HEK293 (cell line): ENCODE results near the gene CWC25.

Source experiments
- CTCF ChIA-PET: fragments of 350-600 bp; formaldehyde crosslinking; extraction: SDS; loops from one replicate; lab custom pipeline; 2021; ENCODE audit warnings: antibody characterized with exemption; lab: Yijun Ruan, JAX
- POLR2A ChIA-PET: fragments of 300-600 bp; formaldehyde crosslinking; extraction: SDS; loops from one replicate; lab custom pipeline; 2020; ENCODE audit warnings: antibody characterized with exemption, inconsistent platforms; lab: Yijun Ruan, JAX
- H3K27ac ChIP-seq: fragments of 200-500 bp; sonication (Bioruptor generic); 2 replicates; pipeline ENCODE4 v1.5.1; 2014; ENCODE audit warnings: low read depth, low read length, control low read depth, inconsistent platforms; ENCODE audit errors: extremely low read depth
- H3K36me3 ChIP-seq, 2 experiments: fragments of 200-500 bp in 1 of 2; sonication (Bioruptor generic) in 1 of 2; 1 replicate in 1 of 2; 2 replicates in 1 of 2; pipeline ENCODE4 v1.5.1; 2014 to 2017; ENCODE audit warnings: inconsistent platforms in 2 of 2, low read length in 2 of 2; ENCODE audit not compliant: control insufficient read depth in 2 of 2, insufficient read depth in 1 of 2
- H3K4me1 ChIP-seq: fragments of 200-500 bp; sonication (Bioruptor generic); 2 replicates; pipeline ENCODE4 v1.5.1; 2014; ENCODE audit warnings: mild to moderate bottlenecking, low read length, inconsistent platforms; ENCODE audit not compliant: control insufficient read depth, insufficient read depth
- H3K4me3 ChIP-seq: 2 replicates; pipeline ENCODE4 v1.5.1; 2011; ENCODE audit warnings: low read depth, mild to moderate bottlenecking, control low read depth, low read length, moderate library complexity
- H3K9me3 ChIP-seq: fragments of 200-500 bp; sonication (Bioruptor generic); 2 replicates; pipeline ENCODE4 v1.5.1; 2014; ENCODE audit warnings: low read depth, low read length, inconsistent platforms; ENCODE audit not compliant: control insufficient read depth, insufficient read depth
- GFI1B ChIP-seq: fragments of 450-650 bp; formaldehyde crosslinking; IDR thresholded peaks from 2 replicates; pipeline ENCODE4 v1.5.1; 2016; ENCODE audit warnings: missing biosample characterization, missing genetic modification characterization
- GLIS2 ChIP-seq: fragments of 450-650 bp; formaldehyde crosslinking; IDR thresholded peaks from 2 replicates; pipeline ENCODE4 v1.5.1; 2016; ENCODE audit warnings: missing biosample characterization, missing genetic modification characterization
- HOXC10 ChIP-seq: sonication (generic); formaldehyde crosslinking; IDR thresholded peaks from 2 replicates; pipeline ENCODE4 v1.8.1; 2023; ENCODE audit warnings: mild to moderate bottlenecking, missing genetic modification reagents
- KLF17 ChIP-seq: fragments of 450-650 bp; formaldehyde crosslinking; IDR thresholded peaks from 2 replicates; pipeline ENCODE4 v1.5.1; 2016; ENCODE audit warnings: missing biosample characterization, missing genetic modification characterization
- KLF7 ChIP-seq: fragments of 450-650 bp; formaldehyde crosslinking; IDR thresholded peaks from 2 replicates; pipeline ENCODE4 v1.5.1; 2016; ENCODE audit warnings: missing biosample characterization, missing genetic modification characterization, borderline replicate concordance
- PRDM2 ChIP-seq: fragments of 450-650 bp; formaldehyde crosslinking; IDR thresholded peaks from 2 replicates; pipeline ENCODE4 v1.5.1; 2016; ENCODE audit warnings: missing biosample characterization, missing genetic modification characterization, borderline replicate concordance
- SP3 ChIP-seq: fragments of 450-650 bp; formaldehyde crosslinking; IDR thresholded peaks from 2 replicates; pipeline ENCODE4 v1.5.1; 2016; ENCODE audit warnings: missing biosample characterization, missing genetic modification characterization
- TRIM28 ChIP-seq: IDR thresholded peaks from 2 replicates; pipeline ENCODE4 v1.6.1; 2011; ENCODE audit warnings: low read length, control low read depth, borderline replicate concordance
- ZFP3 ChIP-seq: fragments of 450-650 bp; formaldehyde crosslinking; IDR thresholded peaks from 2 replicates; pipeline ENCODE4 v1.5.1; 2016; ENCODE audit warnings: low read depth, missing biosample characterization, missing genetic modification characterization
- ZFP69B ChIP-seq: fragments of 450-650 bp; formaldehyde crosslinking; IDR thresholded peaks from 2 replicates; pipeline ENCODE4 v1.5.1; 2016; ENCODE audit warnings: missing biosample characterization, missing genetic modification characterization
- ZIC2 ChIP-seq: fragments of 450-650 bp; formaldehyde crosslinking; IDR thresholded peaks from 2 replicates; pipeline ENCODE4 v1.5.1; 2016; ENCODE audit warnings: missing biosample characterization, missing genetic modification characterization
- ZNF169 ChIP-seq: fragments of 450-650 bp; formaldehyde crosslinking; IDR thresholded peaks from 2 replicates; pipeline ENCODE4 v1.5.1; 2016; ENCODE audit warnings: missing biosample characterization, missing genetic modification characterization
- ZNF223 ChIP-seq: fragments of 450-650 bp; formaldehyde crosslinking; IDR thresholded peaks from 2 replicates; pipeline ENCODE4 v1.5.1; 2016; ENCODE audit warnings: missing biosample characterization, missing genetic modification characterization
- ZNF311 ChIP-seq: fragments of 450-650 bp; formaldehyde crosslinking; IDR thresholded peaks from 2 replicates; pipeline ENCODE4 v1.5.1; 2017; ENCODE audit warnings: missing biosample characterization, missing genetic modification characterization, borderline replicate concordance
- ZNF513 ChIP-seq: fragments of 450-650 bp; IDR thresholded peaks from 2 replicates; pipeline ENCODE4 v1.5.1; 2018; ENCODE audit warnings: missing biosample characterization, missing genetic modification characterization
- ZNF560 ChIP-seq: fragments of 450-650 bp; formaldehyde crosslinking; IDR thresholded peaks from 2 replicates; pipeline ENCODE4 v1.5.1; 2017; ENCODE audit warnings: missing biosample characterization, missing genetic modification characterization, borderline replicate concordance
- ZNF658 ChIP-seq: fragments of 450-650 bp; formaldehyde crosslinking; IDR thresholded peaks from 2 replicates; pipeline ENCODE4; 2016; ENCODE audit warnings: missing biosample characterization, missing genetic modification characterization
- ZNF777 ChIP-seq: fragments of 450-650 bp; formaldehyde crosslinking; IDR thresholded peaks from 2 replicates; pipeline ENCODE4 v1.5.1; 2017; ENCODE audit warnings: missing biosample characterization, missing genetic modification characterization, borderline replicate concordance
- ZNF792 ChIP-seq: fragments of 450-650 bp; formaldehyde crosslinking; IDR thresholded peaks from 2 replicates; pipeline ENCODE4 v1.5.1; 2016; ENCODE audit warnings: missing biosample characterization, missing genetic modification characterization
- ZNF830 ChIP-seq: fragments of 450-650 bp; IDR thresholded peaks from 2 replicates; pipeline ENCODE4 v1.5.0; 2018; ENCODE audit warnings: missing biosample characterization, missing genetic modification characterization, low read depth, mild to moderate bottlenecking, moderate library complexity
- ZSCAN23 ChIP-seq: fragments of 450-650 bp; formaldehyde crosslinking; IDR thresholded peaks from 2 replicates; pipeline ENCODE4 v1.5.1; 2016; ENCODE audit warnings: missing biosample characterization, missing genetic modification characterization

Gene CWC25

DNA sequence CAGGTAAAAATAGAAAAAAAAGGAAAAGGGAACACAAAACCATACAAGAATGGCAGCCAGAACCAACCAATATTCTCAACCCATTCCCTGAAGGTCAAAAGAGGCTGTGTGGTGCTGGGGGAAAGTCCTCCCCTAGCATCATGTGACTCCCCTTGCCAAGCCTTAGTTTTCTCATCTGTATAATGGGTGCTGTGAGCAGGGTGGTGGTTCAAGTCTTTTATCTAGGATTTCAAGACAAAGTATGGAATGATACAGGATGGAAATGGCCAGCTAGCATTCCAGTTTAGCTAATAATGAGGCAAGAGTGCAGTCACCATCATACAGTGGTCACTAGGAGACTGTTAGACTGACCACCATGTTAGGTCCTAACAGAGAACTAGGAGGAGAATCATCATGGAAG lies 51.9 kb downstream of the CWC25 start:
- POLR2A ChIA-PET = no interaction called here
- no peak for TF ChIP-seq ZNF513 (tag by site-specific recombination)
- TF ChIP-seq ZNF658 (tag by site-specific recombination) = no peak
- no peak for TF ChIP-seq SP3
- TF ChIP-seq ZNF560 (tag by site-specific recombination) = no peak
- TF ChIP-seq ZSCAN23 (tag by site-specific recombination) = no peak
- TF ChIP-seq ZFP3 (tag by site-specific recombination) = no peak
- CTCF ChIA-PET = no interaction called here

GRCh38 chr17:38768417-38768816 lies 56.7 kb downstream of the CWC25 start:
- ChIA-PET POLR2A (interaction anchor here (0.7 kb wide), 1 partner anchor 17 kb away, joined by 3 read pairs; no protein-coding TSS in a partner anchor), CTCF (interaction anchor here (1.3 kb wide), 1 partner anchor 34 kb away, joined by 4 read pairs; no protein-coding TSS in a partner anchor)
- Histone ChIP-seq H3K27ac (no peak overlapping the region), H3K4me1 (no peaks in the 10 kb centered on the region), H3K36me3 (peaks cover 52 to 98% of the 10 kb centered on the region in 2 experiments), H3K9me3 (no peaks in the 10 kb centered on the region), H3K4me3 (no peak overlapping the region)
- no peak for TF ChIP-seq ZNF830 (tag by site-specific recombination)
- TF ChIP-seq ZNF169 (tag by site-specific recombination) = no peak
- TF ChIP-seq PRDM2 (tag by site-specific recombination) = no peak
- TF ChIP-seq GLIS2 (tag by site-specific recombination) = no peak
- TF ChIP-seq KLF17 (tag by site-specific recombination) = no peak
- TF ChIP-seq ZFP69B (tag by site-specific recombination) = no peak
- TF ChIP-seq ZNF777 (tag by site-specific recombination) = no peak
- no peak for TF ChIP-seq ZFP3 (tag by site-specific recombination)
- no peak for TF ChIP-seq GFI1B
- TF ChIP-seq ZNF792 (tag by site-specific recombination) = no peak
- no peak for TF ChIP-seq ZNF513 (tag by site-specific recombination)
- no peak for TF ChIP-seq TRIM28
- no peak for TF ChIP-seq ZNF311 (tag by site-specific recombination)
- no peak for TF ChIP-seq ZIC2
- no peak for TF ChIP-seq HOXC10 (CRISPR knock-in tag)
- TF ChIP-seq SP3 = no peak
- TF ChIP-seq ZNF223 (tag by site-specific recombination) = no peak
- no peak for TF ChIP-seq KLF7 (tag by site-specific recombination)

More for the DNA sequence above, 51.9 kb downstream of the CWC25 start:
- Histone ChIP-seq H3K27ac (no peak overlapping the region), H3K4me1 (no peaks in the 10 kb centered on the region), H3K9me3 (no peaks in the 10 kb centered on the region), H3K4me3 (no peak overlapping the region), H3K36me3 (peaks cover 66 to 95% of the 10 kb centered on the region in 2 experiments)
